H9 (cell line): ENCODE data around the gene GLS2. TPM values are rescaled to one million over a fixed set of nuclear protein-coding genes. Genes with fewer than 3 reads are reported as not detected.

Experiments
- DNase-seq: peaks from one replicate; pipeline ENCODE4 v3.0.0-alpha.2; 2017
- H2AFZ ChIP-seq: one replicate; pipeline ENCODE4 v1.6.1; 2013; ENCODE audit warnings: mild to moderate bottlenecking, low read length, control low read depth, moderate library complexity
- H2AK5ac ChIP-seq: 2 replicates; pipeline ENCODE4 v1.6.1; 2013; ENCODE audit warnings: low read length, control low read depth, mixed read lengths; ENCODE audit not compliant: insufficient read length
- H2BK120ac ChIP-seq: one replicate; pipeline ENCODE4 v1.6.1; 2013; ENCODE audit warnings: low read depth, mild to moderate bottlenecking, low read length, control low read depth, inconsistent platforms; ENCODE audit not compliant: poor library complexity, severe bottlenecking
- H2BK12ac ChIP-seq: 2 replicates; pipeline ENCODE4 v1.6.1; 2013; ENCODE audit warnings: low read length, control low read depth, mixed read lengths, low read depth; ENCODE audit not compliant: insufficient read length
- H2BK15ac ChIP-seq: 2 replicates; pipeline ENCODE4 v1.6.1; 2013; ENCODE audit warnings: low read depth, low read length, control low read depth
- H2BK20ac ChIP-seq: one replicate; pipeline ENCODE4 v1.6.1; 2013; ENCODE audit warnings: low read depth, mild to moderate bottlenecking, low read length, control low read depth, inconsistent platforms; ENCODE audit not compliant: poor library complexity, severe bottlenecking
- H2BK5ac ChIP-seq: 2 replicates; pipeline ENCODE4 v1.6.1; 2013; ENCODE audit warnings: low read length, control low read depth, mixed read lengths; ENCODE audit not compliant: insufficient read length
- H3K14ac ChIP-seq: 2 replicates; pipeline ENCODE4 v1.6.1; 2013; ENCODE audit warnings: low read length, control low read depth; ENCODE audit not compliant: insufficient read depth
- H3K18ac ChIP-seq: 2 replicates; pipeline ENCODE4 v1.6.1; 2013; ENCODE audit warnings: low read depth, mild to moderate bottlenecking, mixed read lengths, low read length, control low read depth; ENCODE audit not compliant: insufficient read length
- H3K23ac ChIP-seq: 2 replicates; pipeline ENCODE4 v1.6.1; 2013; ENCODE audit warnings: low read length, control low read depth, mixed read lengths, low read depth; ENCODE audit not compliant: insufficient read length
- H3K23me2 ChIP-seq: 2 replicates; pipeline ENCODE4 v1.6.1; 2013; ENCODE audit warnings: low read depth, mild to moderate bottlenecking, mixed read lengths, low read length, control low read depth; ENCODE audit not compliant: insufficient read length, poor library complexity, severe bottlenecking
- H3K27ac ChIP-seq: 2 replicates; pipeline ENCODE4 v1.5.1; 2013; ENCODE audit warnings: low read length, control low read depth, mixed read lengths, low read depth; ENCODE audit not compliant: insufficient read length
- H3K27me3 ChIP-seq: 2 replicates; pipeline ENCODE4 v1.6.1; 2013; ENCODE audit warnings: low read length, control low read depth, inconsistent platforms; ENCODE audit not compliant: insufficient read depth
- H3K4ac ChIP-seq: 2 replicates; pipeline ENCODE4 v1.6.1; 2013; ENCODE audit warnings: low read depth, mild to moderate bottlenecking, control low read depth, inconsistent platforms, low read length, moderate library complexity
- H3K4me1 ChIP-seq: 2 replicates; pipeline ENCODE4 v1.6.1; 2013; ENCODE audit warnings: low read length, control low read depth, inconsistent platforms; ENCODE audit not compliant: insufficient read depth
- H3K4me2 ChIP-seq: 2 replicates; pipeline ENCODE4 v1.6.1; 2013; ENCODE audit warnings: low read length, control low read depth, mixed read lengths; ENCODE audit not compliant: insufficient read length, insufficient read depth
- H3K56ac ChIP-seq: 2 replicates; pipeline ENCODE4 v1.6.1; 2013; ENCODE audit warnings: low read depth, mild to moderate bottlenecking, mixed read lengths, low read length, control low read depth; ENCODE audit not compliant: insufficient read length
- H3K79me1 ChIP-seq: 2 replicates; pipeline ENCODE4 v1.6.1; 2013; ENCODE audit warnings: low read depth, mild to moderate bottlenecking, moderate library complexity, low read length, control low read depth, inconsistent platforms; ENCODE audit not compliant: insufficient read depth, poor library complexity, severe bottlenecking
- H3K79me2 ChIP-seq: 2 replicates; pipeline ENCODE4 v1.6.1; 2013; ENCODE audit warnings: low read length, control low read depth, inconsistent platforms; ENCODE audit not compliant: insufficient read depth
- H3K9ac ChIP-seq: 2 replicates; pipeline ENCODE4 v1.6.1; 2013; ENCODE audit warnings: low read length, control low read depth, mixed read lengths; ENCODE audit not compliant: insufficient read length; ENCODE audit errors: extremely low read depth
- H3K9me3 ChIP-seq: one replicate; pipeline ENCODE4 v1.6.1; 2013; ENCODE audit warnings: low read depth, low read length, inconsistent platforms; ENCODE audit not compliant: control insufficient read depth
- H3T11ph ChIP-seq: one replicate; pipeline ENCODE4 v1.6.1; 2013; ENCODE audit warnings: mild to moderate bottlenecking, low read length, control low read depth, inconsistent platforms
- H4K20me1 ChIP-seq: one replicate; pipeline ENCODE4 v1.6.1; 2013; ENCODE audit not compliant: control insufficient read depth, insufficient read length, insufficient read depth
- H4K5ac ChIP-seq: 2 replicates; pipeline ENCODE4 v1.6.1; 2013; ENCODE audit warnings: low read depth, mild to moderate bottlenecking, mixed read lengths, low read length, control low read depth; ENCODE audit not compliant: insufficient read length
- H4K8ac ChIP-seq: replicated peaks from 2 replicates; pipeline ENCODE4 v1.6.1; 2013; ENCODE audit warnings: low read length, control low read depth, mixed read lengths, low read depth; ENCODE audit not compliant: insufficient read length
- H4K91ac ChIP-seq: 2 replicates; pipeline ENCODE4 v1.6.1; 2013; ENCODE audit warnings: low read depth, mild to moderate bottlenecking, moderate library complexity, mixed read lengths, low read length, control low read depth; ENCODE audit not compliant: insufficient read length
- H3K27ac Mint-ChIP-seq, 3 experiments: 2 replicates in 2 of 3; 3 replicates in 1 of 3; pipeline ENCODE4 v1.8.0; 2020 to 2021; ENCODE audit warnings: mixed read lengths in 3 of 3, mild to moderate bottlenecking in 1 of 3, moderate library complexity in 1 of 3
- H3K27me3 Mint-ChIP-seq: 2 replicates; pipeline ENCODE4 v1.8.0; 2021; ENCODE audit warnings: low read depth, mild to moderate bottlenecking, moderate library complexity, mixed read lengths
- H3K36me3 Mint-ChIP-seq, 3 experiments: 2 replicates in 2 of 3; 3 replicates in 1 of 3; pipeline ENCODE4 v1.8.0; 2020 to 2021; ENCODE audit warnings: low read depth in 3 of 3, mixed read lengths in 3 of 3; ENCODE audit not compliant: insufficient read depth in 1 of 3
- H3K4me1 Mint-ChIP-seq, 2 experiments: 2 replicates each; pipeline ENCODE4 v1.8.0; 2020; ENCODE audit warnings: mixed read lengths in 2 of 2
- H3K4me3 Mint-ChIP-seq, 2 experiments: 2 replicates in 1 of 2; 3 replicates in 1 of 2; pipeline ENCODE4 v1.8.0; 2020 to 2021; ENCODE audit warnings: mild to moderate bottlenecking in 2 of 2, mixed read lengths in 2 of 2, moderate library complexity in 1 of 2
- H3K9me3 Mint-ChIP-seq, 2 experiments: 2 replicates in 1 of 2; 3 replicates in 1 of 2; pipeline ENCODE4 v1.8.0; 2020; ENCODE audit warnings: mild to moderate bottlenecking in 2 of 2, mixed read lengths in 2 of 2, moderate library complexity in 1 of 2
- CTCF ChIP-seq: fragments of 200-600 bp; sonication (generic); conservative IDR thresholded peaks from 3 replicates; pipeline ENCODE4 v1.8.0; 2021; ENCODE audit warnings: antibody characterized with exemption, mild to moderate bottlenecking
- WGBS: extraction: QIAGEN DNeasy Blood & Tissue Kit; methylation state at CpG from one replicate; pipeline ENCODE4 v1.1.7; 2013; ENCODE audit warnings: missing lambda C conversion rate, low lambda C conversion rate, mixed read lengths; ENCODE audit not compliant: insufficient read length; ENCODE audit errors: extremely low coverage; 5-methylcytosine and 5-hydroxymethylcytosine counted together
- total RNA-seq: library from RNA; stranded (reverse); gene quantifications from 2 replicates; pipeline ENCODE4 v1.2.1, GENCODE V29; 2021

GLS2 gene
- total RNA-seq, 1 experiment from 2014 or later, result 17.0 TPM

- Histone ChIP-seq H3K79me2 (no peaks in the 10 kb centered on the region), H3K9me3 (no peaks in the 10 kb centered on the region), H2AFZ (no peak overlapping the region), H3K14ac (no peak overlapping the region), H2BK20ac (no peak overlapping the region), H3K9ac (no peak overlapping the region), H3K4me1 (no peaks in the 10 kb centered on the region), H3K79me1 (no peaks in the 10 kb centered on the region), H4K8ac (no peak overlapping the region), H2BK12ac (no peak overlapping the region), H3K56ac (no peak overlapping the region), H4K5ac (no peak overlapping the region), H2BK5ac (no peak overlapping the region), H3T11ph (no peak overlapping the region), H3K23ac (no peak overlapping the region), H2AK5ac (no peak overlapping the region), H3K27me3 (no peaks in the 10 kb centered on the region), H3K27ac (no peak overlapping the region), H3K18ac (no peak overlapping the region), H2BK120ac (no peak overlapping the region), H3K23me2 (no peaks in the 10 kb centered on the region), H3K4ac (no peak overlapping the region), H2BK15ac (no peak overlapping the region), H4K91ac (no peak overlapping the region), H3K4me2 (no peak overlapping the region), H4K20me1 (no peaks in the 10 kb centered on the region)
- no peaks in the 10 kb centered on the region for H3K27me3 Mint-ChIP-seq
- TF ChIP-seq CTCF, result no peak
- H3K4me1 Mint-ChIP-seq, result peaks cover 19 to 26% of the 10 kb centered on the region in 2 experiments
- DNase-seq, result no peak
- H3K36me3 Mint-ChIP-seq, result no peaks in the 10 kb centered on the region
- H3K9me3 Mint-ChIP-seq, result no peaks in the 10 kb centered on the region
- WGBS, result no CpG with 5 or more reads among the region's 11 CpGs
- no peak overlapping the region for H3K27ac Mint-ChIP-seq
- no peak overlapping the region for H3K4me3 Mint-ChIP-seq
Observed at GRCh38 chr12:56461235-56462159, 26.5 kb downstream of the GLS2 start.
